22Rv1 (cell line): ENCODE measurements around the gene WHRN.

Source experiments
- ZFX ChIP-seq: fragments of 450-650 bp; IDR thresholded peaks from 2 replicates; pipeline ENCODE4 v1.6.1; 2017; ENCODE audit warnings: antibody characterized with exemption, borderline replicate concordance
- TF ChIP-seq, protein P1 (sequence below): fragments of 450-650 bp; IDR thresholded peaks from 2 replicates; pipeline ENCODE4 v1.5.1; 2017; ENCODE audit warnings: mild to moderate bottlenecking

- TF ChIP-seq, protein P1, sequence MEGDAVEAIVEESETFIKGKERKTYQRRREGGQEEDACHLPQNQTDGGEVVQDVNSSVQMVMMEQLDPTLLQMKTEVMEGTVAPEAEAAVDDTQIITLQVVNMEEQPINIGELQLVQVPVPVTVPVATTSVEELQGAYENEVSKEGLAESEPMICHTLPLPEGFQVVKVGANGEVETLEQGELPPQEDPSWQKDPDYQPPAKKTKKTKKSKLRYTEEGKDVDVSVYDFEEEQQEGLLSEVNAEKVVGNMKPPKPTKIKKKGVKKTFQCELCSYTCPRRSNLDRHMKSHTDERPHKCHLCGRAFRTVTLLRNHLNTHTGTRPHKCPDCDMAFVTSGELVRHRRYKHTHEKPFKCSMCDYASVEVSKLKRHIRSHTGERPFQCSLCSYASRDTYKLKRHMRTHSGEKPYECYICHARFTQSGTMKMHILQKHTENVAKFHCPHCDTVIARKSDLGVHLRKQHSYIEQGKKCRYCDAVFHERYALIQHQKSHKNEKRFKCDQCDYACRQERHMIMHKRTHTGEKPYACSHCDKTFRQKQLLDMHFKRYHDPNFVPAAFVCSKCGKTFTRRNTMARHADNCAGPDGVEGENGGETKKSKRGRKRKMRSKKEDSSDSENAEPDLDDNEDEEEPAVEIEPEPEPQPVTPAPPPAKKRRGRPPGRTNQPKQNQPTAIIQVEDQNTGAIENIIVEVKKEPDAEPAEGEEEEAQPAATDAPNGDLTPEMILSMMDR: no peak
- TF ChIP-seq ZFX: no peak
Observed at GRCh38 chr9:114549697-114550330, 44.5 kb upstream of the WHRN start.
